NCI-H146 treated with DMSO at 0.1 percent for 48 hours (cell line): ENCODE data around the gene FANK1.
"Not testable (repeated sequence)": the region's sequence is repeated elsewhere in the genome, so short reads cannot be mapped to it uniquely, and the experiment has no call there.

Source experiments
- DNase-seq: peaks from one replicate; lab custom pipeline; 2025; ENCODE audit not compliant: unreplicated experiment; lab: John Stamatoyannopoulos, UW

Gene FANK1

DNA sequence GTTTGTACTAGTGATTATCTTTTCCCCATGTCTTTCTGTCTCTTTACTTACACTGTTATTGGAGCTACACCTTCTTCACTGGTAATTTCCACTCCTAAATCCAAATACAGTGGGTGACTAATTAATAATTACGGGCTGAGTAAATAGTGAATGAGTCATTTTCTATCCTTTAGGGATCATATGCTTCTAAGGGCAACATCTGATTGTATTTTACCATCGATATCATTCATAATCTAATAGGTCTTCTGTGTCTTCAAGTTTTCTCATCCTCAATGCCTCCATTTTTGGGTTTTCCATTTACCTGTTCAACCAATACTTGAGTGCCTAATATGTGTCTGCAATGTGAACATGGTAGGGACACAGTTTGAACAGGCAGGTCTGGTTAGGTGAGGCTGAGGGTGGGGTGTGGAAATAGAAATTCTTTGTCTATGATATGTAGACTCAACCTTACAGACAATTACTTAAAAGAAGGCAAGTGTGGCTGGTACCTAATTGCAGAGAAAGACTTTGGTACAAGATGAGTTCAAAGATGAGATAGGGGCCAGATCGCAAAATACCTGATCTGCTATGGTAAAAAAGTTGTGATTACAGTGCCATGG is 9.4 kb upstream of the FANK1 start:
- DNase-seq: no peak

- DNase-seq: not testable (repeated sequence)
These were observed 6.9 kb upstream of the FANK1 start for GRCh38 chr10:125889441-125889840.

DNA sequence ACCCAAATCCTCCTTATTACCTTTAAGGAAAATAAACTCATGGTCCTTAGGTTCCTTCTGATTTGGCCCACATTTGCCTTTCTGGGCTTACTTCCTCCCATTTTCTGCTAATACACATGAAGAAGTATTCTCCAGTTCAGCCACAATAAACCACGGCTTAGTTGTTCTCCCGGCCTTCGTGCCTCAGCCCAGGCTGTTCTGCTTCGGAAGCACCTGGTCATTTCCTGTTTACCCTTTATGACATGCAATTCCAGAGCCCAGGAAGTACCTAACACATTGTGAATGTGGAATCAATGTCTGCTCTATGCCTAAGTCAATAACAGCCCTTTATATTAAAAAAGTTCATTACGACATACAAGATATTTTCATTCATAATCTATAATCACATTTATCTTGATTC is 4.0 kb upstream of the FANK1 start:
- not testable (repeated sequence) for DNase-seq

DNA sequence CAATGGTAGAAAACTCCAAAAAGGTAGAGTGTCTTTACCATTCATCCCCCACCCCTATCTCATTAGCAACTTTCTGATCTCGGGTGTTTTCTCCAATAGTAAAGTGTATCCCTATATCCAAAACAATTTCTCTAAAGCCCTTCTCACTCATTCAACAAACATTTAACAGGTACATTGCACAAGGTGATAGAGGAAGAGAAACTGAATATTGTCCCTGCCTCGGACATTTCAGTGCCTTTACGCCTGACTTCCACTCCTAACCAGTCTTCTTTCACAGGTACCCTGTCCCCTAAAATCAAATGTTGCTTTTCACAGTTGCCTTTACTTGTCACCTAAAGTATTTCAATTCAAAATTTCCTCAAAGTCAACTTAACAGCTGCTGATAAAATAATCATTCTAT is 2.2 kb upstream of the FANK1 start:
- not testable (repeated sequence) for DNase-seq

DNA sequence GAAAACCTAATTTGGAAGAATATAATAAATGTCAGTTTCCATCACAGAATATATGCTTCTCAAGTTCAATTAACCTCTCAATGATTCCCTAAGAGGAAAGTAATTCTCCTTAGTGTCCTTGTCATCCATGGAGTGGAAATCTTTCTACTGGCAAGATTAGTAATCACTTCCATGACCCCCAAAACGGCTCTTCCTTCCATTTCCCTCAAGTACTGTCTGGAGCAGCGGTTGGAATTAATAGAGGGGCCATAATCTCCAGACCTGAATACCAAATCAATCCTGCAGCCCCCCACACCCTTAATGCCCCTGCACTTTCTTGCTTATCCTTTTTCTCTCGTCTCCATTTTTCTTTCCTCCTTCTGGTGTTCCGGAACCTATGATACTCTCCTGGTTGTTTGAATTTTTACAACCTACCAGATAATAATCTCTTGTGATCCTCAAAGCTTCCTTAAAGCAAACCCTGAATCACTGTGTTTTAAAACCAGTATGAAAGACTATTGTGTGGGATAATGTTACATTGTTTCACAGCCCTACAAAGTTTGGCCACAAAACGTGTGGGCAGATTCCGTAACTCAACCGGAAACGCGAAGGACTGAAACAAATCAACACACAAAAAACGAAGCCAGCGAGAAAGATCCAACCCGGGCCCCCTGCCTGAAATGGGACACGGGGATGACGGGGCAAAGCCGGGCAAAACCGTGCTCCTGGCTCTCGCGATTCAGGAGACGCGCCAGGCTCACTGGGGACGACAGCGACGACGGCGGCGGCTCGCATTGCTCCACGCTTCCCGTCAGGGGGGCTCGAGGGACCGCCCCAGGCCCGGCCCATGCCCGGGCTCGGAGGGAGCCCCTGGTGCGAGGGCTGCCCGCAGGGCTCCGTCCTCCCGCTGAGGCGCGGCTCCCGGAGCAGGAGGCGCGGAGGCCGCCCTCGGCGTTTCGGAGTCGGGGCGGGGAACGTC is 955 bp upstream of the FANK1 start:
- not testable (repeated sequence) for DNase-seq

DNA sequence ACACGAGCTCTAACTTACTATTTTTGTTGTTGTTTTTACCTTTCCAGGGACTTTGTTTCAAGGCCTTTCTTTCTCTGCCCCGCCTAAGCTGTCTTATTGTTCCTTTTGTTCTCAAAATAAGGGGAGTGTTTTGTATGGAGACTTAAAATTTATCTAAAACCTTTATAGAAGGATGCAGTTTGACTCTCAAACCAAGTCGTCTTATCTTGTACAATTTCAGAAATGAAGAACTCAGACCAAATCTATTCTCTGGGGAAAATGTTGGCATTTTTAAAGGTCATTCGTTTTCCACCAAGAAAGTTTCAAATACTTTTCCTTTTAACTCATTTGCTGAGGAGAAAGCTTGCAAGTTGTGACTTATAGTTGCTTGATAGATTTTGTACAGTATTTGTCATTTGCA is 953 bp downstream of the FANK1 start:
- not testable (repeated sequence) for DNase-seq

GRCh38 chr10:125900963-125901362 is 4.6 kb downstream of the FANK1 start:
- DNase-seq: not testable (repeated sequence)

GRCh38 chr10:125903135-125903640 is 6.8 kb downstream of the FANK1 start:
- DNase-seq: not testable (repeated sequence)

DNA sequence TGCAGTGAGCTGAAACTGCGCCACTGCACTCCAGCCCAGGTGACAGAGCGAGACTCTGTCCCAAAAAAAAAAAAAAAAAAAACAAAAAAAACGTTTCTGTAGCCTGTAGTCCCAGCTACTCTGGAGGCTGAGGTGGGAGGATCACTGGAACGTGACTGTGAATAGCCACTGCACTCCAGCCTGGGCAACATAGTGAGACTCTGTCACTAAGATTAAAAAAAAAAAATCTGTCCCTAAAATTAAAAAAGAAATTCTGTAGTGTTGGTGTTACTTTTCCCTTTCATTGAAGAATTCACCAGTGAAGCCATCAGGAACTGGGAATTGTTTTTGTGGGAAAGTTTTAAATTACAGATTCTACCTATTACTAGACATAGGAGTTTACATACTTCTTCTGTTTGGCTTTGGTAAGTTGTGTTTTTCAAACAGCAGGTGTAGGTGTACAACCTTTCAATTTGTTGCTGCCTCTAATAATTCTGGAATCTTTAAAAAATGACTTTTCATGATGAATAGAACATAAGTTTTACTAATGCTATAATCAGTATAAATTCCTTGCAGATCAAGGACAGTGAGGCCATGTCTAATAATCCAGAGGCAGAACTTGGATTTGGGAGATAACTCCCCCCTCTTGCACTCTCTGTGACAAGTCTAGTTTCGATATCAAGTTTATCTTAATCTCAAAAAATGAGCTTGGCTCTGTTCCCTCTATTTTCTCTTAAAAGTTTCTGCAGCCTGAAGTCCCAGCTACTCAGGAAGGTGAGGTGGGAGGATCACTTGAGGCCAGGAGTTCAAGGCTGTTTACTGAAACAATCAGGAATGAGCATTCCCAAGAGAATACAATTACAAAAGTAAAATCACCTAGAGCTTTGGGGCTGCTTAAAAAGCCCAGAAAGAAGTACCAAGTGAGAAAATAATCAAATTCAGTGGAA is 9.0 kb downstream of the FANK1 start:
- DNase-seq: not testable (repeated sequence)

DNA sequence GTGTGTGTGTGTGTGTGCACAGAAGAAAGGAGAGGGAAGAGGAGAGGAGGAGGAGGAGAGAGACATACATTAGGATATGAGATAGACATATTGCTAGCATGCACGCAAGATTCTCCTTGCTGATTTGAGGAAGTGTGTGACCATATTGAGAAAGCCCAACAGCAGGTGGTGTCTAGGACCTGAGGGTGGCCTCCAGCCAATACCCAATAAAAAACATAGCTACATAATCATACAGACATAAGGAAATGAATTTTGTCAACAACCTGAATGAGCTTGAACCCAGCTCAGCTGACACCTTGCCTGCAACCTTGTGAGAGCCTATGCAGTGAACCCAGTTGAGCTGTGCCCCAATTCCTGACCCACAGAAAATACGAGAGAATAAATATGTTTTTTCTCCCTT is 11.2 kb downstream of the FANK1 start:
- DNase-seq: not testable (repeated sequence)

DNA sequence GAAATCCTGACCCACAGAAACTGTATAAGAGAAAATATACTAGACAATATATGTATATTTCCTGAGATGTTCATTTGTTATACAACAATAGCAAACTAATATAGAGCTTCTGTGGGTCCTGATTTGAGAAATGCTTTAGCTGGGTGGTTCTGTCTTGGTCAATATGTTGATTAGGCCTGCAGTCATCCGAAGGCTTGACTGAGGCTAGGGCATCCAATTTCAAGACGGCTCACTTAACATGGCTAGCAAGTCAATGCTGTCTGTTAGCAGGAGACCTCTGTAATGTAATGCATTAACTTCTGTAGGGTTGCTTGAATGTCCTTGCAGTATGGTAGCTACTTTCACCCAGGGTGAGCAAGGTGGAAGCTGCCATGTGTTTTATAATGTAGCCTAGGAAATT is 12.4 kb downstream of the FANK1 start:
- DNase-seq: not testable (repeated sequence)

GRCh38 chr10:125909491-125909890 is 13.1 kb downstream of the FANK1 start:
- DNase-seq: not testable (repeated sequence)

DNA sequence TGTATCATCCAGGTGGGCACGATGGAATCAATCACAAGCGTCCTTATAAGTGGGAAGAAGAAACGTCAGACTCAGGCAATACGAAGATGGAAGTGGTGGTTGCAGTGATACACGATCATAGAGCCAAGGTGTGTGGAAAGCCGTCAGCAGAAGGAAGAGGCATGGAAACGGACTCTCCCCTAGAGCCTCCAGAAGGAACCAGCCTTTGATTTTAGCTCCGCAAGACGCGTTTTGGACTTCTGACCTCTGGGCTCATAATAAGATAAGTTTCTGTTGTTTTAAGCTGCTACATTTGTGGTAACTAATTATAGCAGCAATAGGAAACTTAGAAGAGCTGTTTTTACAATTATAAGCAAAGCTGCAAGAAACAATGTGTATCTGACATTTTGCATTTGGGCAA is 14.8 kb downstream of the FANK1 start:
- no peak for DNase-seq

- peak; percentile 15 for DNase-seq
These were observed 15.6 kb downstream of the FANK1 start for GRCh38 chr10:125911990-125912389.

DNA sequence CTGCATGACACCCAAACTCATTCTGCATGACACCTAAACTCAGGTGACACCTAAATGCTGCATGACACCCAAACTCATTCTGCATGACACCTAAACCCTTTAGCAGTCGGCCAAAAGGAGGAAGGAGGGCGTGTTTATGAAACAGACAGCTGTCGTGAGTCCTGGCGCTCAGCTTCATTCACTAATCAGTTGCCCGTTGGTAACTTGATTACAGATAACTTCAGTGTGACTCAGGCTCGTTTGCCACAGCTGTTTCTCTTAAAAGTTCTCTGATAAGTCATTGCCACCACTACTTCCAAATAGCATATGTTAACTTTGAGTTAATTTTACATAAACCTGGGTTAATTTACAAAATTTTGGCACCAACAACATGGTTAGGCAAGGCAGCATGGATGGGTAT is 16.9 kb downstream of the FANK1 start:
- DNase-seq: not testable (repeated sequence)

DNA sequence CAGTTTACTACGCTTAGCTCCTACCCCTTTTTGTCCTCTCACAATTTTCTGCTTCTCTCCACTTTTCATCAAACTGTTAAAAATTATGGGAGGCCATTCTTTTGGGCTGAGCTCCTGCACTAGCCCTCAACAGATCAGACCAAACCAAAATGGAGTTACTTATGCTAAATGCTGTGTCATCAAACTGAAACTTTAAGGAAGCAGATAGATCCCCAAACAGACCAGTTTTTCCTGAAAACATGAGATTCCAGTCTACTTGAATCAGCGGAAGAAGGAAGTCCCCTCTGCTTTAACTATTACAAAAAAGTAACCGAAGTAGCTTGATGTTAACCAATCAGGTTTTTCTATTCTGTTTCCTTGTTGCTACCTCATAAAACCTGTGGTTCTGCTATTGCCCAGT is 20.6 kb downstream of the FANK1 start:
- no peak for DNase-seq

DNA sequence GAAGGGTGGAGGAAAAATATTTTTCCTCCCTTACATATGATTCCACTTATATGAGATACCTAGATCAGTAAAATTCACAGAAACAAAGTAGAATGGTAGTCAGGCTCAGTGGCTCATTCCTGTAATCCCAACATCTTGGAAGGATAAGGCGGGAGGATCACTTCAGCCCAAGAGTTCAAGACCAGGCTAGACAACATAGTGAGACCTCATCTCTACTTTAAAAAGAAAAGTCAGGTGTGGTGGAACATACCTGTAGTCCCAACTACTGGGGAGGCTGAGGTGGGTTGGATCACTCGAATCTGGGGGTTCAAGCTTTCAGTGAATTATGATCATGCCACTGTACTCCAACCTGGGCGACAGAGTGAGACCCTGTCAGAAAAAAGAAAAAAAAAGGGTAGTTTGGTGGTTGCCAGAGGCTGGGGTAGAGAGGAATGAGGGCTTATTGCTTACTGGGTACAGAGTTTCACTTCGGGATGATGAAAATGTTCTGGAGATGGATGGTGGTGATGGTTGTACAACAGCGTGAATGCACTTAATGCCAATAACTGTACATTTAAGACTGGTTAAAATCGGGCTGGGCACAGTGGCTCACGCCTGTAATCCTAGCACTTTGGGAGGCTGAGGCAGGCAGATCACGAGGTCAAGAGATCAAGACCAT is 21.5 kb downstream of the FANK1 start:
- DNase-seq: not testable (repeated sequence)

DNA sequence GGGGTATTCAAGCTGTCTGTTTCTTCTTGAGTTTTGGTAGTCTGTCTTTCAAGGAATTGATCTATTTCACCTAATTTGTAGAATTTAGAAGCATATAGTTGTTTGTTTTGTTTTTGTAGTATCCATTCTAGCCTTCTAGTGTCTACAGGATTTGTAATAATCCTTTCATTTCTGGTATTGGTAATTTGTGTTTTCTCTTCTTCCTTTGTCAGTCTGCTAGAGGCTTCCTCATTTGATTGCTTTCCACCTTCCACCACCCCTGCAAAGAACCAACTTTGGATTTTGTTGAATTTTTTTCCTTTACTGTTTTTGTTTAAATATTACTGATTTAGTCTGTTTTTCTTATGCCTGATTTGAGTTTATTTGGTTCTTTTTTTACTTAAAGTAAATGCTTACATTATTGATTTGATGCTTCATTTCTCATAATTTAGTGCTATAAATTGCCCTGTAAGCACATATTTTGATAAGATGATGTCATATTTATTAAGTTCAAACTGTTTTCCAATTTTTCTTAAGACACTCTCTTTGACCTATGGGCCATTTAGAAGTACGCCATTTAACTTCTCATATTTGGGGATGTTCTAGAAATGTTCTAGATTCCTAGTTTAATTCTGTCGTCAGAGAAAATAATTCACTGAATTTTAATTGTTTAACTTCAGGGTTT is 25.4 kb downstream of the FANK1 start:
- not testable (repeated sequence) for DNase-seq

- DNase-seq: no peak
These were observed 29.0 kb downstream of the FANK1 start for GRCh38 chr10:125925262-125925834.

DNA sequence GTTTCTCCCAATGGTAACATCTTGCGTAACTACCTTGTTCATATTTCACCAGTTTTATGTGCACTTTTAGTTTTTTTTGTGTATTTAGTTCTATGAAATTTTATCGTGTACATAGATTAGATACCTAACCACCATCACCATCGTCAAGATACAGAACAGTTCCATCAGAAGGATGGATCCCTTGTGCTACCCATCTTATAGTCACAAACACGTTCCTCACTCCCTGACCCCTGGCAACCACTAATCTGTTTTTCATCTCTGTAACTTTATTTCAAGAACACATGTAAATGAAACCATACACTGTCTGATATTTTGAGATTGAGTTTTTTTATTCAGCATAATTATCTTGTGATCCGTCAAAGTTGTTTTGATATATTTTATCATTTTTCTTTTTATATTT is 29.9 kb downstream of the FANK1 start:
- DNase-seq: no peak
